Tibial nerve (tissue), 3 donors: ENCODE data around the gene OVOL1.

Experiments
- POLR2A ChIP-seq, 2 donors: fragments of 450-650 bp; IDR thresholded peaks; one replicate each; pipeline ENCODE4 v1.6.1; 2017; ENCODE audit warnings: antibody characterized with exemption in 2 of 2, mild to moderate bottlenecking in 2 of 2, moderate library complexity in 2 of 2
- TF ChIP-seq, protein P1 (sequence below), 5 experiments: fragments of 200-600 bp in 3 of 5; fragments of 450-650 bp in 2 of 5; sonication (generic) in 3 of 5; IDR thresholded peaks; one replicate each; pipeline ENCODE4 v1.5.1; 2016 to 2019; ENCODE audit warnings: antibody characterized with exemption in 5 of 5, mild to moderate bottlenecking in 3 of 5, moderate library complexity in 2 of 5

DNA sequence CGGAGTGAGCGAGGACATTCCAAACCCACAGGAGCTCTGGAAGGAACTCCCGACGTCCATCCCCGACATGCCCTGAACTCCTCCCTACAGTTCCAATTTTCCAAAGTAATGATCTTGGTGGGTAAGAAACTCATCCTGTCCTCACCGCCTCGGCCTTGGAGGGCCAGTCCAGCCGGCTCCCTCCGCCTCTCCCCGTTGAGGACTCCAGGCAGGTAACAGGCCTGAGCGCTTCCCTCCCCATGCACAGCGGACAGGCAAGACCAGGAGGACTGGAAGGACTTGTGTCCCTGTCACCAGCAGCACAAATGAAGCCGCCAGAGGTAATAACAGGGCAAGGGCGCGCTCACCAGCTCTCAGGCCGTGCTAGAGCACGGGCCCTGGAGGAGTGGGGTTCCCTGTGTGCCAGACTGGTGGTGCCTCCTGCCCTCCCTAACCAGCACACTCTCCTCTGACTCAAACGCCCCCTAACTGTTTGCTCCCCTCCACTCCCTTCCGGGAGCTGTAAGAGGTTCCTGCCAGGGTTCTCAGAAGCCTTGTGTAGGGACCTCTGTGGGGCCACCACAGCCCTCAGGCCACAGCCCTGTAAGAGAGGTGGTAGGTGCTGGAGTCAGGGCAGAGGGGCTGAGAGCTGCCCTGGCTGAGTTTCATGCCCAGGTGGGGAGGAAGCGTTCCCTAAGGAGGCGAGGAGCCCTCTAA lies 17.1 kb downstream of the OVOL1 start:
- TF ChIP-seq, protein P1, sequence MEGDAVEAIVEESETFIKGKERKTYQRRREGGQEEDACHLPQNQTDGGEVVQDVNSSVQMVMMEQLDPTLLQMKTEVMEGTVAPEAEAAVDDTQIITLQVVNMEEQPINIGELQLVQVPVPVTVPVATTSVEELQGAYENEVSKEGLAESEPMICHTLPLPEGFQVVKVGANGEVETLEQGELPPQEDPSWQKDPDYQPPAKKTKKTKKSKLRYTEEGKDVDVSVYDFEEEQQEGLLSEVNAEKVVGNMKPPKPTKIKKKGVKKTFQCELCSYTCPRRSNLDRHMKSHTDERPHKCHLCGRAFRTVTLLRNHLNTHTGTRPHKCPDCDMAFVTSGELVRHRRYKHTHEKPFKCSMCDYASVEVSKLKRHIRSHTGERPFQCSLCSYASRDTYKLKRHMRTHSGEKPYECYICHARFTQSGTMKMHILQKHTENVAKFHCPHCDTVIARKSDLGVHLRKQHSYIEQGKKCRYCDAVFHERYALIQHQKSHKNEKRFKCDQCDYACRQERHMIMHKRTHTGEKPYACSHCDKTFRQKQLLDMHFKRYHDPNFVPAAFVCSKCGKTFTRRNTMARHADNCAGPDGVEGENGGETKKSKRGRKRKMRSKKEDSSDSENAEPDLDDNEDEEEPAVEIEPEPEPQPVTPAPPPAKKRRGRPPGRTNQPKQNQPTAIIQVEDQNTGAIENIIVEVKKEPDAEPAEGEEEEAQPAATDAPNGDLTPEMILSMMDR (IDR thresholded peaks at IDR 0.05) = no peak
- no peak for TF ChIP-seq POLR2A (IDR thresholded peaks at IDR 0.05)
